A673 (cell line): Measurements from ENCODE around the gene POLA2. TPM values are rescaled to one million over a fixed set of nuclear protein-coding genes. Genes with fewer than 3 reads are reported as not detected.

Source experiments
- BruUV-seq: library from RNA; stranded (reverse); fragments of 400-500 nt; replicated peaks from 2 replicates; lab custom pipeline; 2021; lab: Mats Ljungman, UMichigan
- CTCF ChIA-PET: fragments of 300-600 bp; sonication (Branson Sonifier 250); formaldehyde crosslinking; loops from one replicate; lab custom pipeline; 2022; ENCODE audit warnings: antibody characterized with exemption; lab: Charles Lee
- POLR2A ChIA-PET: fragments of 300-600 bp; sonication (Branson Sonifier 250); formaldehyde crosslinking; loops from one replicate; lab custom pipeline; 2022; ENCODE audit warnings: antibody characterized with exemption; ENCODE audit not compliant: low non-redundant PET; lab: Charles Lee
- DNase-seq: peaks from one replicate; pipeline ENCODE4 v3.0.0-alpha.2; 2015; ENCODE audit warnings: low spot score
- H3K27ac ChIP-seq: fragments of 200-600 bp; sonication (generic); 2 replicates; pipeline ENCODE4 v1.5.1; 2016; ENCODE audit warnings: mixed run types, low read depth, mild to moderate bottlenecking, mixed read lengths, antibody characterized with exemption, low read length; ENCODE audit not compliant: poor library complexity, severe bottlenecking
- H3K27me3 ChIP-seq: fragments of 200-600 bp; sonication (generic); replicated peaks from 2 replicates; pipeline ENCODE4 v1.6.1; 2017; ENCODE audit warnings: mixed run types, low read depth, mild to moderate bottlenecking, mixed read lengths, antibody characterized with exemption, low read length; ENCODE audit not compliant: insufficient read depth, poor library complexity
- H3K36me3 ChIP-seq: fragments of 200-600 bp; sonication (generic); 2 replicates; pipeline ENCODE4 v1.6.1; 2016; ENCODE audit warnings: mixed run types, mild to moderate bottlenecking, mixed read lengths, antibody characterized with exemption, low read length; ENCODE audit not compliant: insufficient read depth, poor library complexity, severe bottlenecking
- H3K4me1 ChIP-seq: fragments of 200-600 bp; sonication (generic); 2 replicates; pipeline ENCODE4 v1.6.1; 2017; ENCODE audit warnings: mixed run types, mild to moderate bottlenecking, mixed read lengths, antibody characterized with exemption, low read length; ENCODE audit not compliant: insufficient read depth, poor library complexity, severe bottlenecking
- H3K4me3 ChIP-seq: fragments of 200-600 bp; sonication (generic); 2 replicates; pipeline ENCODE4 v1.5.1; 2016; ENCODE audit warnings: low read depth, mixed run types, mild to moderate bottlenecking, mixed read lengths, low read length; ENCODE audit not compliant: poor library complexity, severe bottlenecking
- H3K9me3 ChIP-seq: fragments of 200-600 bp; sonication (generic); 2 replicates; pipeline ENCODE4 v1.6.1; 2016; ENCODE audit warnings: mixed run types, low read depth, mild to moderate bottlenecking, mixed read lengths, antibody characterized with exemption, low read length; ENCODE audit not compliant: poor library complexity, severe bottlenecking
- CTCF ChIP-seq: fragments of 300-800, 200-600 bp; sonication (generic); conservative IDR thresholded peaks from 2 replicates; pipeline ENCODE4 v1.5.1; 2017; ENCODE audit warnings: low read depth, mild to moderate bottlenecking, antibody characterized with exemption, low read length, moderate library complexity, mixed read lengths
- EZH2 ChIP-seq: fragments of 200-600 bp; sonication (generic); IDR thresholded peaks from 2 replicates; pipeline ENCODE4 v1.6.1; 2017; ENCODE audit warnings: borderline replicate concordance, low read depth, mild to moderate bottlenecking, mixed read lengths, antibody characterized with exemption, low read length; ENCODE audit not compliant: poor library complexity, severe bottlenecking
- intact Hi-C: fragments of 100-400 bp; cut with micrococcal nuclease; formaldehyde crosslinking; loops from one replicate; pipeline ENCODE4 v1.10.0; 2022; ENCODE audit not compliant: unreplicated experiment
- total RNA-seq: library from RNA; stranded (reverse); gene quantifications from 2 replicates; pipeline ENCODE4 v1.2.3, GENCODE V29; 2021

POLA2 gene
- total RNA-seq, 1 experiment from 2014 or later = 92.4 TPM

- Histone ChIP-seq H3K9me3 (no peaks in the 10 kb centered on the region), H3K4me3 (no peak overlapping the region), H3K36me3 (no peaks in the 10 kb centered on the region), H3K27ac (no peak overlapping the region), H3K4me1 (peaks cover 12% of the 10 kb centered on the region), H3K27me3 (no peaks in the 10 kb centered on the region)
- intact Hi-C loops = no loop called here
- ChIA-PET POLR2A (no interaction called here), CTCF (interaction anchor here (0.5 to 1.8 kb wide), 10 partner anchors 23 to 286 kb away, joined by 3 to 18 read pairs (median 5); partner anchors contain the start of genes CDC42EP2 and DPF2)
- no peak for TF ChIP-seq CTCF
- no peak for TF ChIP-seq EZH2
- peak; percentile 35 for DNase-seq
- BruUV-seq = no TSS peak
These were observed 36.9 kb upstream of the POLA2 start for GRCh38 chr11:65224930-65225278.

DNA sequence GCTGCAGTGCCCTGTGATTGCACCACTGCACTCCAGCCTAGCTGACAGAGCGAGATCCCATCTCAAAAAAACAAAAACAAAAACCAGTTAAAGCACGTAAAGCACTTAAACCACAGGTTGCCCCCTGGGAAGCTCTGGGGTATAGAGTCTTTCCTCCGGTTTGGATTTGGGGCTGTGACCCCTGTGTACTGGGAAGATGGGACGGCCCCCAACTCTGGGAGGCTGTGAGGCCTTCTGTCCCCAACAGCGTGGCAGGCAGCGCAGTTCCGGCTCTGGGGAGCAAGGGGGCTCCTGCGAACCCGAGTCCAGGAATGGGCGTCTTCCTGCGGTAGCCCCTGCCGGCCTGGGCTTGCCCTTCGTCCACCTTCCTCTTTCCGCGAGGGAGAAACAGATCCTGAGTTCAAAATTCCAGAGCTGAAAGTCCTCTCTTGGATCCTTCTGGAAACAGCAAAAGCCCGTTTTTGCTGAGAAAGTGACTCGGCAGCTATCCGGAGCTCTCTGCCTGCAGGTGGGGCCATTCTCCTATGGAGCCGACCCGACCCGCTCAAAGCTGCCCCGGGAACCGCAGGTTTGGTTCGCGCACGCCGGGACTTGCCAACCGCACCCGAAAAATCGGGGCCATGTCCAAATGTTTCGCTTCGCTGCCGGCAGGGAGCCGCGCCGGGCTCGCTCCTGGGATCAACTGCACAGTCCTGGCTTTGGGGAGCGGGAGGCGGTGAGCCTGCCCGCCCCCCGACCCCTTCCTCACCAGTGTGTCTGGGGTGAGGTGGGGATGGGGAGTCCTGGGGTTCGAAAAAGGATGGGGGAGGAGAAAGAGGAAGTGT lies 36.3 kb upstream of the POLA2 start:
- Histone ChIP-seq H3K27ac (peak overlapping the region; percentile 53), H3K4me1 (peaks cover 12% of the 10 kb centered on the region), H3K27me3 (no peaks in the 10 kb centered on the region), H3K4me3 (peak overlapping the region; percentile 51), H3K9me3 (peaks cover 3% of the 10 kb centered on the region), H3K36me3 (no peaks in the 10 kb centered on the region)
- no TSS peak for BruUV-seq
- ChIA-PET CTCF (interaction anchor here (0.5 to 1.8 kb wide), 11 partner anchors 23 to 285 kb away, joined by 3 to 18 read pairs (median 5); partner anchors contain the start of genes CDC42EP2 and DPF2), POLR2A (no interaction called here)
- TF ChIP-seq CTCF = peak; percentile 86
- no peak for TF ChIP-seq EZH2
- DNase-seq = peak; percentile 77
- intact Hi-C loops = no loop called here

DNA sequence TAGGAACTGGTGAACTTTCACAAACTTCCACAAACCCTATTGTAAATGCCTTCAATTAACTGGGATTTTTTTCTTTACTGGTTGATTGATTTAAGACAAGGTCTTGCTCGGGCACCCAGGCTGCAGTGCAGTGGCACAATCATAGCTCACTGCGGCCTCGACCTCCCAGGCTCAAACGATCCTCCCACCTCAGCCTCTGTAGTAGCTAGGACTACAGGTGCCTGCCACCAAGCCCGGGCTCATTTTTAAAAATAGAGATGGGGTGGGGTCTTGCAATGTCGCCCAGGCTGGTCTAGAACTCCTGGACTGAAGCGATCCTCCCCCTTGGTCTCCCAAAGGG lies 35.7 kb upstream of the POLA2 start:
- H3K4me3 ChIP-seq = peak overlapping the region; percentile 51
- DNase-seq = no peak
- no peaks in the 10 kb centered on the region for H3K36me3 ChIP-seq
- H3K27me3 ChIP-seq = no peaks in the 10 kb centered on the region
- POLR2A ChIA-PET = no interaction called here
- no TSS peak for BruUV-seq
- CTCF ChIA-PET = interaction anchor here (0.5 to 1.8 kb wide), 8 partner anchors 22 to 285 kb away, joined by 3 to 18 read pairs (median 6); partner anchors contain the start of gene CDC42EP2
- TF ChIP-seq EZH2 = no peak
- peak overlapping the region; percentile 53 for H3K27ac ChIP-seq
- peaks cover 12% of the 10 kb centered on the region for H3K4me1 ChIP-seq
- intact Hi-C loops = no loop called here
- H3K9me3 ChIP-seq = peaks cover 3% of the 10 kb centered on the region
